Common myeloid progenitor, CD34-positive (primary cell): ENCODE results near the gene UBAP1.
"Not testable (repeated sequence)": the region's sequence is repeated elsewhere in the genome, so short reads cannot be mapped to it uniquely, and the experiment has no call there.

Experiments
- CTCF ChIA-PET: fragments of 350-600 bp; sonication (Branson Sonifier 250); formaldehyde crosslinking; loops from one replicate; lab custom pipeline; 2021; ENCODE audit warnings: antibody characterized with exemption; lab: Charles Lee
- POLR2A ChIA-PET: fragments of 350-600 bp; sonication (Branson Sonifier 250); formaldehyde crosslinking; loops from one replicate; lab custom pipeline; 2021; ENCODE audit warnings: antibody characterized with exemption; lab: Charles Lee
- DNase-seq, 3 donors: peaks; one replicate each; pipeline versions ENCODE4 v3.0.0 to v3.0.0-alpha.2; 2013
- H3K27ac ChIP-seq, 2 experiments: 1 replicate in 1 of 2; 2 replicates in 1 of 2; pipeline ENCODE4 v1.7.0; 2013; ENCODE audit warnings: inconsistent platforms in 2 of 2, low read length in 2 of 2, mild to moderate bottlenecking in 2 of 2, low read depth in 1 of 2, moderate library complexity in 1 of 2; ENCODE audit not compliant: severe bottlenecking in 2 of 2, insufficient read depth in 1 of 2, poor library complexity in 1 of 2
- H3K27me3 ChIP-seq, 5 experiments: replicated peaks in 2 of 5; 1 replicate in 3 of 5; 2 replicates in 2 of 5; pipeline versions ENCODE4 v1.6.1 to v1.7.0; 2013; ENCODE audit warnings: low read length in 4 of 5, mild to moderate bottlenecking in 2 of 5, moderate library complexity in 2 of 5, inconsistent platforms in 1 of 5; ENCODE audit not compliant: insufficient read depth in 5 of 5, control insufficient read depth in 4 of 5
- H3K36me3 ChIP-seq, 4 experiments: 1 replicate in 2 of 4; 2 replicates in 2 of 4; pipeline versions ENCODE4 v1.6.1 to v1.7.0; 2013; ENCODE audit warnings: low read length in 3 of 4, control low read depth in 1 of 4, mild to moderate bottlenecking in 1 of 4; ENCODE audit not compliant: control insufficient read depth in 4 of 4, insufficient read depth in 4 of 4
- H3K4me1 ChIP-seq, 4 experiments: 1 replicate in 3 of 4; 2 replicates in 1 of 4; pipeline versions ENCODE4 v1.6.1 to v1.7.1; 2013; ENCODE audit warnings: low read length in 3 of 4, mild to moderate bottlenecking in 3 of 4, control low read depth in 1 of 4, inconsistent platforms in 1 of 4, moderate library complexity in 1 of 4; ENCODE audit not compliant: control insufficient read depth in 4 of 4, insufficient read depth in 4 of 4; ENCODE audit errors: control extremely low read depth in 1 of 4
- H3K4me3 ChIP-seq, 7 experiments: 1 replicate in 4 of 7; 2 replicates in 3 of 7; pipeline versions ENCODE4 v1.5.1 to v1.7.0; 2013; ENCODE audit warnings: mild to moderate bottlenecking in 7 of 7, low read length in 6 of 7, moderate library complexity in 6 of 7, inconsistent platforms in 2 of 7, low read depth in 2 of 7, control low read depth in 1 of 7; ENCODE audit not compliant: insufficient read depth in 4 of 7, control insufficient read depth in 1 of 7; ENCODE audit errors: extremely low read depth in 1 of 7
- H3K9me3 ChIP-seq, 5 experiments: 1 replicate in 4 of 5; 2 replicates in 1 of 5; pipeline versions ENCODE4 v1.6.1 to v1.7.1; 2013; ENCODE audit warnings: low read length in 4 of 5, mild to moderate bottlenecking in 2 of 5, inconsistent platforms in 1 of 5, low read depth in 1 of 5, moderate library complexity in 1 of 5; ENCODE audit not compliant: control insufficient read depth in 4 of 5, insufficient read depth in 2 of 5; ENCODE audit errors: control extremely low read depth in 1 of 5
- WGBS: methylation state at CpG from one replicate; pipeline ENCODE4 v1.1.5; 2013; ENCODE audit not compliant: insufficient coverage; 5-methylcytosine and 5-hydroxymethylcytosine counted together

Gene UBAP1

DNA sequence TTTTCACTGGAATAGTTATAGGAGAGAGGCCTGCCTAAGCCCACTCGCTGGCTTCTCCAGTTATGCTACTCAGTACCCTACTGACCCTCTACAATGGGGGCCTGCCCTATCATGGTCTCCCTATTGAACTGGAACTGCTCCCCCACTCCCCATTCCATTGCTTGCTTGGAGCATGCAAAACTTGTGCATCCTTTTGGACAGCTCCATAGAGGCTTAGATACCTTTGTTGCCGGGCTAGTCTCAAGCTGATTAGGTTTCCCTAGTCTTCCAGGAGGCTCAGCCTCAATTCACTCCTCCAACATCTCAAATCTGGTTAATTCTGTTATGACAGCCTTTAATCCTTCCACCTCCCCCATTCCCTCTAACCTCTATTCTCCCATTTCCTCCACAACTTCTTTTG, 110.3 kb downstream of the UBAP1 start:
- ChIA-PET CTCF (interaction anchor here (1.0 kb wide), 1 partner anchor 65 kb away, joined by 3 read pairs; no protein-coding TSS in a partner anchor), POLR2A (no interaction called here)
- no peak overlapping the region for H3K27ac ChIP-seq
- H3K27me3 ChIP-seq: no peaks in the 10 kb centered on the region
- peaks cover 0 to 15% (median 2%) of the 10 kb centered on the region in 4 experiments for H3K36me3 ChIP-seq
- H3K4me3 ChIP-seq: no peak overlapping the region
- H3K4me1 ChIP-seq: peaks cover 0 to 9% (median 0%) of the 10 kb centered on the region in 4 experiments
- H3K9me3 ChIP-seq: no peaks in the 10 kb centered on the region
- WGBS: 100% methylated on average over 2 of the region's 2 CpGs
- no peak for DNase-seq

DNA sequence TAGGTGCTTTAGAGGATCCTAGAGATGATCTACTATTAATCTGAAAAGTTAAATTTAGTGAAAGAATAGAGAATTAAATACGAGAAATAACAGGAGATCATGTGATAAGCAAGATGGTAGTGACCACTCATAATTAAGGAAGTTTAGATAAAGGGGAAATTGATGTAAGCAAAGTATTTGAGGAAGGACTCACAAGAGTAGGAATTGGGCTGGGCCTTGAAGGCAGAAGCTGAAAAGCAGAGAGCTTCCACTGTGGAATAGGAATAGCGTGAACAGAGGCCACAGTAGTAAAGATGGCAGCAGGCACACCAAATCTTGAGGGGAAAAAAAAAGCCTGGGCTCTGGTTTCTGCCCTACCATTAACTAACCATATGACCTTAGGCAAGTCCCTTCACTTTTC, 112.2 kb downstream of the UBAP1 start:
- DNase-seq: peak in 2 of 3 donors; percentile 1
- no peaks in the 10 kb centered on the region for H3K9me3 ChIP-seq
- ChIA-PET CTCF (no interaction called here), POLR2A (no interaction called here)
- peaks cover 0 to 9% (median 0%) of the 10 kb centered on the region in 4 experiments for H3K4me1 ChIP-seq
- no peak overlapping the region for H3K27ac ChIP-seq
- no peak overlapping the region for H3K4me3 ChIP-seq
- H3K27me3 ChIP-seq: no peaks in the 10 kb centered on the region
- WGBS: 82% methylated on average over 2 of the region's 2 CpGs
- H3K36me3 ChIP-seq: peaks cover 0 to 15% (median 2%) of the 10 kb centered on the region in 4 experiments

DNA sequence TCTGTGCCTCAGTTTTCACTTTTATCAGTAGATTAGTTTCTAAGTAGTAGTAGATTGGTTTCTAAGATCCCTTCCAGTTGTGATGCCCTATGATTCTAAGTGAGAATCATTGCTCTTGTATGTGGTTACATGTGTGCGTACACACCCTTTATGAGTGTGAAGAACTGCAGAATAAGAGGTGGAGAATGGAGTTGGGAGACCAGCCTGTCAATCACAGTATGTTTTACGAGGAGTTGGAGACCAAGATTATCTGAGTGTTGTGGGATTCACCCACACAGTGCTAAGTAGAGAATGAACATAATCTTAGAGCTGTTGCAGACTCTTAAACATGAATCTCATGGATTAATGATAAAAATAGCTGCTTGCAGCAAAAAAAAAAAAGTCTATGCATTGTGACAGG, 112.6 kb downstream of the UBAP1 start:
- WGBS: 94% methylated on average over 2 of the region's 2 CpGs
- no peaks in the 10 kb centered on the region for H3K9me3 ChIP-seq
- ChIA-PET POLR2A (no interaction called here), CTCF (interaction anchor here (0.7 kb wide), 1 partner anchor 40 kb away, joined by 3 read pairs; no protein-coding TSS in a partner anchor)
- H3K27ac ChIP-seq: no peak overlapping the region
- DNase-seq: no peak
- no peaks in the 10 kb centered on the region for H3K27me3 ChIP-seq
- H3K4me3 ChIP-seq: no peak overlapping the region
- peaks cover 0 to 9% (median 0%) of the 10 kb centered on the region in 4 experiments for H3K4me1 ChIP-seq
- H3K36me3 ChIP-seq: peaks cover 0 to 12% (median 2%) of the 10 kb centered on the region in 4 experiments

GRCh38 chr9:34292552-34292951, 113.7 kb downstream of the UBAP1 start:
- no peaks in the 10 kb centered on the region for H3K27me3 ChIP-seq
- H3K27ac ChIP-seq: no peak overlapping the region
- DNase-seq: no peak
- ChIA-PET POLR2A (no interaction called here), CTCF (no interaction called here)
- peaks cover 0 to 7% (median 0%) of the 10 kb centered on the region in 4 experiments for H3K36me3 ChIP-seq
- H3K4me1 ChIP-seq: peaks cover 0 to 9% (median 0%) of the 10 kb centered on the region in 4 experiments
- 50% methylated on average over 2 of the region's 2 CpGs for WGBS
- no peak overlapping the region for H3K4me3 ChIP-seq
- no peaks in the 10 kb centered on the region for H3K9me3 ChIP-seq

GRCh38 chr9:34301064-34301463, 122.2 kb downstream of the UBAP1 start:
- DNase-seq, CTCF ChIA-PET: not testable (repeated sequence)

More at GRCh38 chr9:34301064-34301463, 122.2 kb downstream of the UBAP1 start:
- H3K27me3 ChIP-seq, POLR2A ChIA-PET, H3K4me3 ChIP-seq, H3K36me3 ChIP-seq, H3K27ac ChIP-seq, H3K9me3 ChIP-seq, H3K4me1 ChIP-seq: not testable (repeated sequence)
- WGBS: 95% methylated on average over 4 of the region's 7 CpGs
